CD4-positive, alpha-beta T cell (primary cell): ENCODE results near the gene OR51G2. TPM values are rescaled to one million over a fixed set of nuclear protein-coding genes. Genes with fewer than 3 reads are reported as not detected.

Experiments
- ATAC-seq: fragments of 200-7000 bp; cut with Tn5 transposase; one replicate; pipeline ENCODE4 v1.10.0; 2022; ENCODE audit warnings: mild to moderate bottlenecking; ENCODE audit not compliant: poor library complexity
- CTCF ChIA-PET: fragments of 350-600 bp; sonication (Branson Sonifier 250); formaldehyde crosslinking; loops from one replicate; lab custom pipeline; 2021; ENCODE audit warnings: antibody characterized with exemption, inconsistent platforms; lab: Charles Lee
- POLR2A ChIA-PET: fragments of 350-600 bp; sonication (Branson Sonifier 250); formaldehyde crosslinking; loops from one replicate; lab custom pipeline; 2021; ENCODE audit warnings: antibody characterized with exemption, inconsistent platforms; lab: Charles Lee
- DNase-seq, 14 experiments: peaks; one replicate each; pipeline ENCODE4 v3.0.0-alpha.2; 2013 to 2020; ENCODE audit warnings: mixed read lengths in 2 of 14
- H3K27ac ChIP-seq, 2 donors: one replicate each; pipeline versions ENCODE4 v1.5.1 to v1.7.0; 2013; ENCODE audit warnings: low read length in 2 of 2, low read depth in 1 of 2, mild to moderate bottlenecking in 1 of 2
- H3K27me3 ChIP-seq, 2 experiments: 1 replicate in 1 of 2; 2 replicates in 1 of 2; pipeline versions ENCODE4 v1.6.1 to v1.7.0; 2013; ENCODE audit warnings: low read length in 2 of 2, control low read depth in 1 of 2, mild to moderate bottlenecking in 1 of 2, moderate library complexity in 1 of 2; ENCODE audit not compliant: insufficient read depth in 2 of 2, control insufficient read depth in 1 of 2
- H3K36me3 ChIP-seq: one replicate; pipeline ENCODE4 v1.6.1; 2013; ENCODE audit warnings: low read length, control low read depth; ENCODE audit not compliant: insufficient read depth
- H3K4me1 ChIP-seq: one replicate; pipeline ENCODE4 v1.6.1; 2013; ENCODE audit warnings: low read length, control low read depth; ENCODE audit not compliant: insufficient read depth
- H3K4me3 ChIP-seq: one replicate; pipeline ENCODE4 v1.5.1; 2013; ENCODE audit warnings: mild to moderate bottlenecking, low read length, moderate library complexity
- H3K9me3 ChIP-seq, 2 experiments: 1 replicate in 1 of 2; 2 replicates in 1 of 2; pipeline versions ENCODE4 v1.6.1 to v1.7.0; 2013; ENCODE audit warnings: low read length in 2 of 2, mild to moderate bottlenecking in 2 of 2, control low read depth in 1 of 2, moderate library complexity in 1 of 2; ENCODE audit not compliant: control insufficient read depth in 1 of 2, insufficient read depth in 1 of 2
- H3K27ac Mint-ChIP-seq: one replicate; pipeline ENCODE4 v1.8.0; 2020; ENCODE audit warnings: mixed read lengths
- H3K27me3 Mint-ChIP-seq: one replicate; pipeline ENCODE4 v1.8.0; 2021; ENCODE audit warnings: mixed read lengths
- H3K36me3 Mint-ChIP-seq: one replicate; pipeline ENCODE4 v1.8.0; 2021; ENCODE audit warnings: low read depth, mixed read lengths
- H3K4me1 Mint-ChIP-seq: one replicate; pipeline ENCODE4 v1.8.0; 2021; ENCODE audit warnings: low read depth, mixed read lengths
- H3K4me3 Mint-ChIP-seq: one replicate; pipeline ENCODE4 v1.8.0; 2020; ENCODE audit warnings: mild to moderate bottlenecking, mixed read lengths
- H3K9me3 Mint-ChIP-seq: one replicate; pipeline ENCODE4 v1.8.0; 2020; ENCODE audit warnings: mixed read lengths
- CTCF ChIP-seq: fragments of 200-600 bp; IDR thresholded peaks from one replicate; pipeline ENCODE4 v1.8.0; 2022; ENCODE audit warnings: antibody characterized with exemption, mild to moderate bottlenecking
- intact Hi-C, 2 experiments: fragments of 100-400 bp; cut with DNase I in 1 of 2; cut with micrococcal nuclease in 1 of 2; formaldehyde crosslinking; loops; one replicate each; pipeline versions ENCODE4 v1.15.1 to v1.9.0; 2023 to 2025; cut with DNase I, micrococcal nuclease
- total RNA-seq, 174 experiments: library from RNA in 2 of 174; stranded (reverse) in 2 of 174; gene quantifications; one replicate each; pipeline ENCODE4 v1.2.3 and lab custom pipeline; 2021 to 2026

The OR51G2 gene
- total RNA-seq, 2 experiments from 2014 or later: not detected

- H3K27ac ChIP-seq: no peak overlapping the region
- no peak for TF ChIP-seq CTCF
- no peaks in the 10 kb centered on the region for H3K4me1 Mint-ChIP-seq
- no peak for ATAC-seq
- H3K4me3 ChIP-seq: no peak overlapping the region
- no peaks in the 10 kb centered on the region for H3K4me1 ChIP-seq
- peaks cover 5% of the 10 kb centered on the region for H3K9me3 Mint-ChIP-seq
- H3K4me3 Mint-ChIP-seq: no peak overlapping the region
- no peaks in the 10 kb centered on the region for H3K36me3 ChIP-seq
- H3K27me3 Mint-ChIP-seq: no peaks in the 10 kb centered on the region
- POLR2A ChIA-PET: no interaction called here
- CTCF ChIA-PET: no interaction called here
- H3K36me3 Mint-ChIP-seq: no peaks in the 10 kb centered on the region
- H3K9me3 ChIP-seq: no peaks in the 10 kb centered on the region
- intact Hi-C loops: no loop called here
- no peaks in the 10 kb centered on the region for H3K27me3 ChIP-seq
- no peak overlapping the region for H3K27ac Mint-ChIP-seq
- no peak for DNase-seq
Observed at GRCh38 chr11:4932751-4933150, 13.6 kb upstream of the OR51G2 start.

GRCh38 chr11:4926608-4927007 lies 7.5 kb upstream of the OR51G2 start:
- Histone ChIP-seq H3K4me3 (no peak overlapping the region), H3K9me3 (peaks cover 0 to 4% of the 10 kb centered on the region in 2 experiments), H3K4me1 (no peaks in the 10 kb centered on the region), H3K36me3 (no peaks in the 10 kb centered on the region), H3K27ac (no peak overlapping the region), H3K27me3 (no peaks in the 10 kb centered on the region)
- Mint-ChIP-seq H3K9me3 (no peaks in the 10 kb centered on the region), H3K36me3 (no peaks in the 10 kb centered on the region), H3K27ac (no peak overlapping the region), H3K27me3 (peaks cover 8% of the 10 kb centered on the region), H3K4me3 (no peak overlapping the region), H3K4me1 (no peaks in the 10 kb centered on the region)
- no peak for DNase-seq
- CTCF ChIA-PET: no interaction called here
- ATAC-seq: no peak
- POLR2A ChIA-PET: no interaction called here
- TF ChIP-seq CTCF: no peak
- intact Hi-C loops: no loop called here

- ChIA-PET CTCF (no interaction called here), POLR2A (no interaction called here)
- H3K27ac Mint-ChIP-seq: no peak within 1 kb of the TSS
- Histone ChIP-seq H3K36me3 (no peaks in the 10 kb centered on the region), H3K27ac (no peak within 1 kb of the TSS), H3K27me3 (no peaks in the 10 kb centered on the region), H3K4me1 (no peaks in the 10 kb centered on the region), H3K4me3 (no peak within 1 kb of the TSS), H3K9me3 (peaks cover 0 to 4% of the 10 kb centered on the region in 2 experiments)
- no peaks in the 10 kb centered on the region for H3K4me1 Mint-ChIP-seq
- no peaks in the 10 kb centered on the region for H3K36me3 Mint-ChIP-seq
- DNase-seq (no peak), ATAC-seq (no peak)
- H3K27me3 Mint-ChIP-seq: peaks cover 8% of the 10 kb centered on the region
- H3K9me3 Mint-ChIP-seq: no peaks in the 10 kb centered on the region
- intact Hi-C loops: no loop called here
- no peak for TF ChIP-seq CTCF
- no peak within 1 kb of the TSS for H3K4me3 Mint-ChIP-seq
Observed at GRCh38 chr11:4924239-4924638, 5.1 kb upstream of the OR51G2 start, which contains the start of gene OR51G1. OR51G1 (minus strand) TSS chr11:4924339; CDS start chr11:4924339, 0 bp downstream.
